ENCODE data around the gene MCC. TPM values are rescaled to one million over a fixed set of nuclear protein-coding genes. Genes with fewer than 3 reads are reported as not detected.

Gene MCC
- total RNA-seq, 1 donor from 2014 or later = 2.5 TPM

DNA sequence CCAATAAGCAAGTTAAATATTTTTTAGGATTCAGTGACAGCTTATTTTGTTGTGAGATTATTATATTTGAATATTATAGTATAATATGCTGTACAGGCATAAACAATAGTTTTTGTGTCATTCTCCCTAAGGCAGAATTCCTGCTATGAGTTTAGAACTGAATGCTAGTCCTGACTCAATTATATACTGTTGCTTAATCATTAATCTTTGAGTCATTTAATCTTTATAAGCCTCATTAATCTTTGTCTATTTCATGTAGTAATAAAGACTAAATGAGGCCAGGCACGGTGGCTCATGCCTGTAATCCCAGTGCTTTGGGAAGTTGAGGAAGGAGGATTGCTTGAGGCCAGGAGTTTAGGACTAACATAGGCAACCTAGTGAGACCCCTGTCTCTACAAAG, 515.2 kb downstream of the MCC start:
- Mint-ChIP-seq H3K27ac (no peak overlapping the region), H3K4me3 (no peak overlapping the region), H3K9me3 (no peaks in the 10 kb centered on the region), H3K36me3 (no peaks in the 10 kb centered on the region), H3K27me3 (ENCODE audit: insufficient read depth, low read depth) (peaks cover 3% of the 10 kb centered on the region), H3K4me1 (peaks cover 37% of the 10 kb centered on the region)
- no peak for DNase-seq (ENCODE audit: low spot score)
- Histone ChIP-seq H3K36me3 (no peaks in the 10 kb centered on the region), H3K9me3 (ENCODE audit: low read depth) (no peaks in the 10 kb centered on the region), H3K9ac (no peak overlapping the region), H3K4me3 (no peak overlapping the region), H3K4me1 (peaks cover 4% of the 10 kb centered on the region), H3F3A (ENCODE audit: low read depth) (peaks cover 19% of the 10 kb centered on the region), H4K20me1 (ENCODE audit: low read depth) (no peaks in the 10 kb centered on the region), H3K79me2 (ENCODE audit: low read depth) (peaks cover 14% of the 10 kb centered on the region), H3K4me2 (no peak overlapping the region), H3K27me3 (no peaks in the 10 kb centered on the region), H3K27ac (no peak overlapping the region), H2AFZ (replicated peaks) (no peak overlapping the region)
- TF ChIP-seq EZH2phosphoT487 (IDR thresholded peaks at IDR 0.05) (no peak), EZH2 (IDR thresholded peaks at IDR 0.05) (no peak), CTCF (IDR thresholded peaks at IDR 0.05) (no peak)

Small RNA genes within 50 kb of the gene (small RNA-seq; reads per million reads assigned to genes)
- not detected for gene RNU4ATAC13P

Other genes with a start within 250 kb of the MCC start
- gene TSSK1B, start 53.5 kb downstream of the MCC start, total RNA-seq (ENCODE audit: low replicate concordance) = not detected in 2 replicates
- 15.1 and 18.5 TPM in 2 replicates for gene YTHDC2, start 25.2 kb upstream of the MCC start, total RNA-seq (ENCODE audit: low replicate concordance)